ENCODE measurements around the gene SSTR4.

SSTR4 gene

GRCh38 chr20:23081263-23081819, 46.2 kb downstream of the SSTR4 start:
- H3K4me3 ChIP-seq (ENCODE audit: low read depth, low read length) = no peak overlapping the region
- no peak for TF ChIP-seq CTCF (IDR thresholded peaks at IDR 0.05; ENCODE audit: borderline replicate concordance, insufficient read depth, low read depth, low read length)

- no peak for TF ChIP-seq CTCF (IDR thresholded peaks at IDR 0.05; ENCODE audit: borderline replicate concordance, insufficient read depth, low read depth, low read length)
These were observed 47.9 kb downstream of the SSTR4 start for GRCh38 chr20:23082846-23083552.

GRCh38 chr20:23083553-23084220, 48.6 kb downstream of the SSTR4 start:
- TF ChIP-seq CTCF (IDR thresholded peaks at IDR 0.05; ENCODE audit: borderline replicate concordance, insufficient read depth, low read depth, low read length) = no peak
- H3K4me3 ChIP-seq (ENCODE audit: low read depth, low read length) = peak overlapping the region; percentile 46

More at GRCh38 chr20:23082846-23083552, 47.9 kb downstream of the SSTR4 start:
- peak overlapping the region; percentile 46 for H3K4me3 ChIP-seq (ENCODE audit: low read depth, low read length)

GRCh38 chr20:23084282-23084844, 49.3 kb downstream of the SSTR4 start:
- peak overlapping the region; percentile 46 for H3K4me3 ChIP-seq (ENCODE audit: low read depth, low read length)
- TF ChIP-seq CTCF (IDR thresholded peaks at IDR 0.05; ENCODE audit: borderline replicate concordance, insufficient read depth, low read depth, low read length) = no peak

GRCh38 chr20:23084845-23085365, 49.8 kb downstream of the SSTR4 start:
- H3K4me3 ChIP-seq (ENCODE audit: low read depth, low read length) = peak overlapping the region; percentile 46
- no peak for TF ChIP-seq CTCF (IDR thresholded peaks at IDR 0.05; ENCODE audit: borderline replicate concordance, insufficient read depth, low read depth, low read length)

- peak overlapping the region; percentile 41 for H3K4me3 ChIP-seq (ENCODE audit: low read depth, low read length)
These were observed 50.4 kb downstream of the SSTR4 start for GRCh38 chr20:23085436-23086055.

More at GRCh38 chr20:23085436-23086055, 50.4 kb downstream of the SSTR4 start:
- no peak for TF ChIP-seq CTCF (IDR thresholded peaks at IDR 0.05; ENCODE audit: borderline replicate concordance, insufficient read depth, low read depth, low read length)

Measured in GM12875 (cell line).